Fibroblast of skin of left quadriceps (primary cell): ENCODE data around the gene HDAC3.
"Not testable (repeated sequence)": the region's sequence is repeated elsewhere in the genome, so short reads cannot be mapped to it uniquely, and the experiment has no call there.

Source experiments
- DNase-seq, 2 experiments: peaks; one replicate each; pipeline ENCODE4 v3.0.0-alpha.2; 2013; ENCODE audit warnings: low read depth in 2 of 2

HDAC3 gene

GRCh38 chr5:141634720-141635119 lies 1.9 kb downstream of the HDAC3 start:
- no peak for DNase-seq

- no peak for DNase-seq
Observed at GRCh38 chr5:141633871-141634561, 2.6 kb downstream of the HDAC3 start.

- no peak for DNase-seq
Observed at GRCh38 chr5:141632650-141633049, 4.0 kb downstream of the HDAC3 start.

GRCh38 chr5:141630570-141631140 lies 6.0 kb downstream of the HDAC3 start:
- no peak for DNase-seq

- no peak for DNase-seq
Observed at GRCh38 chr5:141628175-141628788, 8.4 kb downstream of the HDAC3 start.

GRCh38 chr5:141623611-141624010 lies 13.0 kb downstream of the HDAC3 start:
- no peak for DNase-seq

- DNase-seq = no peak
Observed at GRCh38 chr5:141623186-141623585, 13.5 kb downstream of the HDAC3 start.

- peak; percentile 90 to 91 for DNase-seq
Observed at GRCh38 chr5:141618804-141619554, 17.7 kb downstream of the HDAC3 start, which contains the start of gene DIAPH1. DIAPH1 (minus strand) TSS chr5:141619000; CDS start chr5:141618914, 86 bp downstream.

- DNase-seq = no peak
Observed at GRCh38 chr5:141618030-141618803, 18.4 kb downstream of the HDAC3 start.

GRCh38 chr5:141617682-141618029 lies 19.0 kb downstream of the HDAC3 start:
- DNase-seq = no peak

GRCh38 chr5:141617128-141617527 lies 19.5 kb downstream of the HDAC3 start:
- DNase-seq = no peak

- no peak for DNase-seq
Observed at GRCh38 chr5:141615991-141616720, 20.5 kb downstream of the HDAC3 start.

- no peak for DNase-seq
Observed at GRCh38 chr5:141613344-141613743, 23.3 kb downstream of the HDAC3 start.

- no peak for DNase-seq
Observed at GRCh38 chr5:141611289-141611688, 25.4 kb downstream of the HDAC3 start.

GRCh38 chr5:141609921-141610320 lies 26.7 kb downstream of the HDAC3 start:
- not testable (repeated sequence) for DNase-seq

- DNase-seq = no peak
Observed at GRCh38 chr5:141609044-141609443, 27.6 kb downstream of the HDAC3 start.

GRCh38 chr5:141608557-141608956 lies 28.1 kb downstream of the HDAC3 start:
- no peak for DNase-seq

- no peak for DNase-seq
Observed at GRCh38 chr5:141608046-141608445, 28.6 kb downstream of the HDAC3 start.

GRCh38 chr5:141605523-141606277 lies 30.9 kb downstream of the HDAC3 start:
- no peak for DNase-seq
